Activated CD4-positive, alpha-beta T cell treated with anti-CD3 and anti-CD28 coated beads for 48 hours (primary cell): Measurements from ENCODE around the gene KHDRBS1.
A peak's percentile ranks its signal among the peaks of the same experiment; 100 is the strongest.
"Not testable (repeated sequence)": the region's sequence is repeated elsewhere in the genome, so short reads cannot be mapped to it uniquely, and the experiment has no call there.

Source experiments
- DNase-seq: peaks from one replicate; pipeline ENCODE4 v3.0.0-alpha.2; 2020

Gene KHDRBS1

GRCh38 chr1:32014199-32014947 is 705 bp downstream of the KHDRBS1 start:
- peak; percentile 51 for DNase-seq

GRCh38 chr1:32014948-32015273 is 1.2 kb downstream of the KHDRBS1 start:
- no peak for DNase-seq

GRCh38 chr1:32020339-32020738 is 6.7 kb downstream of the KHDRBS1 start:
- DNase-seq: no peak

GRCh38 chr1:32021574-32022018 is 7.9 kb downstream of the KHDRBS1 start:
- not testable (repeated sequence) for DNase-seq

GRCh38 chr1:32023351-32023750 is 9.7 kb downstream of the KHDRBS1 start:
- DNase-seq: no peak

- DNase-seq: no peak
Observed at GRCh38 chr1:32025515-32025914, 11.8 kb downstream of the KHDRBS1 start.

GRCh38 chr1:32028746-32029145 is 15.1 kb downstream of the KHDRBS1 start:
- no peak for DNase-seq

GRCh38 chr1:32031578-32032274 is 18.1 kb downstream of the KHDRBS1 start:
- DNase-seq: no peak

GRCh38 chr1:32032275-32032615 is 18.6 kb downstream of the KHDRBS1 start:
- no peak for DNase-seq

- DNase-seq: no peak
Observed at GRCh38 chr1:32035119-32035518, 21.5 kb downstream of the KHDRBS1 start.

- DNase-seq: no peak
Observed at GRCh38 chr1:32040711-32041110, 27.0 kb downstream of the KHDRBS1 start.

GRCh38 chr1:32042330-32042729 is 28.7 kb downstream of the KHDRBS1 start:
- no peak for DNase-seq

GRCh38 chr1:32044234-32044633 is 30.6 kb downstream of the KHDRBS1 start:
- DNase-seq: no peak

GRCh38 chr1:32045772-32046171 is 32.1 kb downstream of the KHDRBS1 start:
- no peak for DNase-seq

GRCh38 chr1:32047701-32048100 is 34.0 kb downstream of the KHDRBS1 start:
- no peak for DNase-seq

GRCh38 chr1:32048440-32048839 is 34.8 kb downstream of the KHDRBS1 start:
- DNase-seq: no peak

GRCh38 chr1:32051706-32052105 is 38.0 kb downstream of the KHDRBS1 start:
- DNase-seq: no peak

- DNase-seq: no peak
Observed at GRCh38 chr1:32052887-32053286, 39.2 kb downstream of the KHDRBS1 start.

GRCh38 chr1:32055416-32055815 is 41.7 kb downstream of the KHDRBS1 start:
- DNase-seq: no peak

GRCh38 chr1:32056598-32056997 is 42.9 kb downstream of the KHDRBS1 start:
- no peak for DNase-seq

GRCh38 chr1:32060914-32061313 is 47.2 kb downstream of the KHDRBS1 start:
- no peak for DNase-seq

- DNase-seq: no peak
Observed at GRCh38 chr1:32062867-32063230, 49.2 kb downstream of the KHDRBS1 start.

GRCh38 chr1:32063261-32063681 is 49.6 kb downstream of the KHDRBS1 start:
- DNase-seq: no peak

GRCh38 chr1:32065613-32066488 is 52.2 kb downstream of the KHDRBS1 start:
- not testable (repeated sequence) for DNase-seq
